NCI-H2196 (cell line): ENCODE data around the gene PPP1R37.
A peak's percentile ranks its signal among the peaks of the same experiment; 100 is the strongest.
"Not testable (repeated sequence)": the region's sequence is repeated elsewhere in the genome, so short reads cannot be mapped to it uniquely, and the experiment has no call there.

Experiments used
- DNase-seq: peaks from one replicate; lab custom pipeline; 2025; ENCODE audit not compliant: unreplicated experiment; lab: John Stamatoyannopoulos, UW

The PPP1R37 gene

DNA sequence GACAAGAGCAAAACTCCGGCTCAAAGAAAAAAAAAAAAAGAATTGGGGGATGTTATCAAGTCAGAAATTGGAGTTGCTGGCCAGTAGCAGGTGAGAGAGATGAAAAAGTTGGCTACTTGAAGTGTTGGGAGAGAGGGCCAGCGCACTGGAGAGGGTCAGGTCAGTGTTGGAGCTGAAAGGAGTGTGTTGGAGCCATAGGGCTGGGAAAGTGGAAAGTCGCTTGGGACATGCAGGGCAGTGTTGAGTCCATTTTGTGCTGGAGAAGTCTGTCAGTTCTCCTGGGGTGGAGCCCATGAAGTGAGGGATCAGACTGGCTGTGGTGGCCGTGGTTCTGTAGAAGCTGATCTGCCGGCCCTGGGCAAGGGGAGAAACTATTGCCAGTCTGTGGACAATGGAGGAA, 1.7 kb downstream of the PPP1R37 start:
- DNase-seq: no peak

DNA sequence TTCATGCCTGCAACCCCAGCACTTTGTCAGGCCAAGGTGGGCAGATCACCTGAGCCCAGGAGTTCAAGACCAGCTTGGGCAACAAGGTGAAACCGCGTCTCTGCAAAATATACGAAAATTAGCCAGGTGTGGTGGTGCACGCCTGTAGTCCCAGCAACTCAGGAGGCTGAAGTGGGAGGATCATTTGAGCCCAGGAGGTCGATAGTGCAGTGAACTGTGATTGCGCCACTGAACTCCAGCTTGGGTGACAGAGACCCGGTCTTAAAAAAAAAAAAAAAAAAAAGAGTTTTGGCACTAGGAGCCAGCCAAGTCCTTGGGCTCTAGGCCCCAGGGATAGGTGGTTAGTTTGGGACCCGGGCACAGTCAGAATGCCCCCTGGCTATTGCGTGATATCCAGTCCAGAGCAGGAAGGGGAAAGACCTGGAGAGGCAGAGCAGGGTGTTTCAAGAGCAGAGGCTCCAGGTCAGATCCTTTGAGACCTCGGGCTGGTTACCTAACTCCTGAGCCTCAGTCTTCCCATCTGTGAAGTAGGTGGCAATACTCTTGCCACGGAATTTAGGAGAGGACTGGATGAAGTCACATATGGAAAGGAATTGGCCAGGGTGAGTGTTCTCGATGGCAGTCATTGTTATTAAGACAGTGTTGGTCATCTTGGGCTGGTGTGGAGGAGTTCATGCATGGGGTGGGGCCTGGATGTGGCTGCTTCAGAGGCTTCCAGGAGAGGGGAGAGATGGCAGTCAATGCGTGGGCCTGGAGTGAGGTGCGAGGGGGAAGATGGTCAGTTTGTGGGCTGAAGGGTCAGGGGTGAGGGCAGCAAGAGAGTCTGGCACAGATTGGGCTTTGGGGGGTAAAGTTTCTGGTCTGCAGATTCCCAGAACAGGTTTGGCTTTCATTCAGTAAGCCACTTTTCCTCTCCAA, 2.8 kb downstream of the PPP1R37 start:
- no peak for DNase-seq

DNA sequence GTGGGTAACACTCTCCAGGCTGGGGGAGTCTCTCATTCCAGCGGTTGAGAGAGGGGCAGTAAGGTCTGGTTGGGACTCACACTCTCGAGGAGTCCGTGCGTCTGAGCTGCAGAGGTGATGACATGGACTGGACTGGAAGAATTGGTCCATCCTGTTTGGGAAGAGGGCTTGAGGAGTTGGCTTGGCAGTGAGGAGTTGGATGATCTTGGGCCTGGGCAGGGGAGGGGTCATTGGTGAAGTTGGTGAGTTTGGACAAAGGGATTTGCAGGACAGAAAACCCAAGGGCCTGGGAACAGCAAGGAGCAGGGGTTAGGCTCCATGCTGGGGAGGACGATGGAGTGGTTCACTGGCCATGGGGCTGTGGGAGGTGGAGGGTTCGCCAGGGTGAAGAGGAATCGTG, 3.7 kb downstream of the PPP1R37 start:
- DNase-seq: no peak

DNA sequence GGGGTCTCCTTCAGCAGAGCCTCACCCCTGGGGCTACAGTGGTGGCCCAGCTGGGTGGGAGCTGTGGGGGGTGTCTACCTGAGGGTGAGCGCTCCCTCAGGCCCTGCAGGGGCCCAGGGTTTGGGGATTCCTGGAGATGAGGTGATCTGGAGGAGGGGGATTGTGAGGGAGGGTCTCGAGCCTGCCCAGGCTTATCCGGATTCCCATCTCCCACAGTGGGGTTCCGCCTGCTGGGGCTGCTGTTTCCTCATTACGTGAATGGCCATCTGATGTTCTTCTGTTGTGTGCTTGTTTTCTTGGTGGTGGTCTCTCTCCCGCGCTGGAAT, 4.4 kb downstream of the PPP1R37 start:
- DNase-seq: no peak

DNA sequence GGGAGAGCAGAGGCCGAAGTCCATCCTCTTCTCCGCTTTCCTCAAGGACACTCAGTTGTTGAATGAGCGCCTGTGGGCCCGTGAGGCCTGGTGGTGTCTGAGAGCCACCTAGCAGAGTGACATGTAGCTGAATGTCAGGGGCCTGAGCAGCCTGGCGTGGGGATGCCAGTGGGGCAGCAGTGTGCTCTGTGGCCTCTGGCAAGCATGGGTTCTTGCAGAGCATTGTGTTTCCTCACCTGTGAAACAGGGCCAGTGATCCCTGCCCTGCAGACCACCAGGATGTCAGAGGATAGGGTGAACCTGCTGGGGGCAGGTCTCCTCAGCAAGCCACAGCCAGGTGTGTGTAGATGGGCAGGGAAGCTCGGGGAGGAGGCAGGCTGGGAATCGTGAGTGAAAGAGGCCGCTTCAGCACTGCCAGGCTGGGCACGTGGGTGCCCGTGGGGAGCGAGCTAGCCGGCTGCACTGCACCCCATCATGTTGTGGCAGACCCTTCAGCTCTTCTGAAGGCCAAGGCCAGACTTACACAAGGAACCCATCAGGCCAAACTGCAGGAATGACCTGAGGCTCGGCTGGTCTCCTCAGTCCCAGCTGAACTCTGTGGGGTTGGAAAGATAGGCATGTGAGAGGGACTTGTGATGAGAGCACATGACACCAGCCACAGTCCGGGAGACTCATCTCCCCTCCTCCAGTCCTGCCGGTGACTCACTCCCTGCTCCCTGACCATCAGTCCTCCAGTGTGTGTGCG, 5.0 kb downstream of the PPP1R37 start:
- DNase-seq: peak; percentile 65

DNA sequence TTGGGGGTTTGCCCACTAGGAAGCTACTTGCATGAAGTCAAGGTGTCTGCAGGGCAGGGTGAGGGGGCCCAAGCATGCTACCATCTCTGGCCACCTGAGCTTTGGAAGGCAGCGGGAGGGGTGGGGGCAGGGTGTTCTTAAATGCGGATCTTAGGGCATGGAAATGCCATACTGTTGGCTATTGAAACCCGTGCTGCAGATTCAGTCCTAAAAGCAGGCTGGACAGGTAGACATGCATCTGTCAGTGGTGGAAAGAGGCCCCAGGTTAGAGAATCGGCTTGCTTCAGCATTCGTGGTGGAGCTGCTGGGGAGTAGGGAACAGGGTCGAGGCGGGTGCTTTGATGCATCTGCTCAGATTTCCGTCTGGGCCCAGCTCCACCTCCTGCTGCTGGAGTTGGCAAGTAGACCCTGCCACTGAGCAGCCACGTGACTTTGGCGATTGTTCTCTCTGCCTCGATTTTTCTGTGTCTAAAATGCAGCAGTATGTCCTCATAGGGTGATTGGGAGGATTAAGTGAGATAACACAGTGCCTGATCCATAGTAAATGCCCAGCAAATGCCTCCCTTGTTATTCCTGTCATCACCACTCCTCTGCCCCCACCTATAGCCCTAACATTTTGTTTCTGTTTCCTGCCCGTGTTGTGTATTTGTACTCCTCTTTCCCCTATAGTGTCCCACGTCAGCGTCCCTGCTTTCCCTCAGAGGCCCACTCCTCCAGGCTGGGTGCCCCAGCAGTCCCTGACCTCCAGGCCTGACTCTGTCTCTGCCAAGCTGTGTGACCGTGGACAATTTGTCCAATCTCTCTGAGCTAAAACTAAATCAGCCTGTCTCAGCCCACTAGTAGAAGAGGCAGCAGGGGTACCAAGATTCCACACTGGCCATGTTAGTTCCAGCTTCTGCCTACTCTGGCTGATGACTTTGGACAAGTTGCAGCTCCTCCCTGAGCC, 5.8 kb downstream of the PPP1R37 start:
- peak; percentile 56 for DNase-seq

DNA sequence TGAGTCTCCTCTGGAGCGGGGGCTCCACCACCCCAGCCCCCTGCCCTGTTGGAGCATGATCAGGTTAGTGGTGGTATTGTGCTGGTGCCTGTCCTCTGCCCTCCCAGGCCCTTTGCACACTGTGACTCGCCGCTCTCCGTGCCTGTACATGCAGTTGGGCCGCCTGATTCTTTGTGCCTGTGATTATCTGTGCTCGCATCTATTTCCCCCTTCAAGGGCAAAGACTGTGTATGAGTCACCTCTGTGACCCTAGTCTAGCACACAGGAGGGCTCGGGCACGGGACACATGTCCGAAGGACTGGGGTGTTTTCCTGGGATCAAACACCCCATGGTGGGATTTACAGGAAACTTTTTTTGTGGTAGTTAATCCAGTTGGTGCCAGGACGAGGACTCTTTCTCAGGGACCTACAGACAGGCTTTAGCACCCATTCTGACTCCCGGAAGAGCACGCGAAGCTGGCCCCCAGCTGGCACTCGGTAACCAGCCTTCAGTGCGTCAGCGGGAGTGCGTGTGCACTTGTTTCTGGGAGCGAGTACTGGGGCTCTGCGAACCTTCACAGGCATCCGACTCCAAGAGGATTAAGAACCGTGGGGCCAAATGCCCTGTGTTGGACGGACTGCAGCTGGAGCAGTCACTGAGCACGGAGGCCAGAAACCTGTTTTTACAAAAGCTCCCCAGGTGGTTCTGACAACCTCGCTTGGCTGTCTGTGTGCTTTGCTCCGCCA, 6.7 kb downstream of the PPP1R37 start:
- DNase-seq: no peak

DNA sequence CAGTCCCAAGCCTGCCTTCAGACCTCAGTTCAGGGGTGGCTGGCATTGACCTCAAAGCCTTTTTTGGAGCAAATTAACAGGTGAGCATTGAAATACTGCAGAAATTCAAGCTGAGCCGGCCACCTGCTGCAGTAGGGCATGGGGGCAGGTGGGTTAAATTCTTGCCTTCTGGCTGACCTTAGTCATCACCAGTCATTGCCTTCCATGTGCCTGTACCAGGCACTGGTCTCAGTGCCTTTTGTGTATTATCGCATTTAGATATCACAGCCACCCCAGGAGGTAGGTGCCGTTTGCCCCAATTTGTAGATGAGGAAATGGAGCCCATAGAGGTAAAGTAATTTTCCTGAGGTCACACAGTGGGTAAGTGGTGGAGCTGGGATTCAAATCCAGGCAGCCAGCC, 7.2 kb downstream of the PPP1R37 start:
- DNase-seq: peak; percentile 29

DNA sequence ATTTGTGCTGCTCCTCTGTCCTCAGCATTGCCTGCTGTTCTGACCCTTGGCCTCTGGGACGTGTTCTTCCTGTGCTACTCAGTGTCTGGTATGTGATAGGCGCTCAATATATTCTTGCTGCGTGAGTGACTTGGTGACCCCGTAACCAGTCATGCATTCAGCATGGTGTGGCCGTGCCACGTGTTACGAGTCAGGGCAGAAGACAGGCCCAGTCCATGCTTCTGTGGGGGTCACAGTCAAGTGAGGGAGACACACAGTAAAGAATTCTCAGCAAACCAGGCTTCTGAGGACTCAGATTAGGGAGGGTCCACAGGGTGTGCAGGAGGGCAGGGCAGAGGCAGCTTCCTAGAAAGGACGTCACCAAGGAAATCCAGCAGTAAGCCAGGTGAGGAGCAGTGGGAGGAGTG, 7.9 kb downstream of the PPP1R37 start:
- DNase-seq: no peak

DNA sequence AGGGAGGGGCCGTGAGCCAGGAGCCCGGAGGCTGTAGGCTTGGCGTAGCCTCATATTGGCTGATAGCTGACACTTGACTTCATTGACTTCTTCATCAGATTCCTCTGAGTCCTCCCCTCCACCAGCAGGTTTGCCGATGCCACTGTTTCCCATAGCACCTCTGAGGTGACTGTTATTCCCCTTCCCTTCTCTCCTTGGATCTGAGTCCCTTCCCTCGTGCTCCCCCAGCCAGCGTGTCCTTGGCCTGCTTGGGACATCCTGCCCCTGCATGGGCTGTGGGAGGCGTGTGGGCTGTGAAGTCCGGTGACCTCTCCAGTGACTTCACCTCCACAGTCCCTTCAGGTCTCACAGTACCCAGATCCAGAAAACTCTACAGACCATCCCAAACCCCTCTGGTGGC, 8.8 kb downstream of the PPP1R37 start:
- no peak for DNase-seq

DNA sequence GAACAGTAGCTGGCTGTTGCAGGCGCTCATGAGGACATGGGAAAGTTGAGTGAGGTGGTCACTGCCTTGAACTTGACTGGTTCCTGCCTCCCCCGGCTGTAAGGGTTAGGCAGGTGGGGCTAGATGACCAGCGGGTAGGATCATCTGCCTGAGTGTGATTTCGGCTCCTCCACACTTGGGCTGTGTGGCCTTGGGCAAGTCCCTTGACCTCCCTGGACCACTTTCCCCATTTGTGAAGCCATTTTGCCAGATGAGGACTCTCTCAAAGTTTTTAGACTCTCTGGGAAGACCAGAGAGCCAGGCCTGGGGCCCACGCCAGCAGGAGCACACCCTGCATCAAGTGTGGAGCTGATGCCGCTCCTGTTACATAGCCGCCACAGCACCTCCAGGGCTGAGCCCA, 9.5 kb downstream of the PPP1R37 start:
- no peak for DNase-seq

DNA sequence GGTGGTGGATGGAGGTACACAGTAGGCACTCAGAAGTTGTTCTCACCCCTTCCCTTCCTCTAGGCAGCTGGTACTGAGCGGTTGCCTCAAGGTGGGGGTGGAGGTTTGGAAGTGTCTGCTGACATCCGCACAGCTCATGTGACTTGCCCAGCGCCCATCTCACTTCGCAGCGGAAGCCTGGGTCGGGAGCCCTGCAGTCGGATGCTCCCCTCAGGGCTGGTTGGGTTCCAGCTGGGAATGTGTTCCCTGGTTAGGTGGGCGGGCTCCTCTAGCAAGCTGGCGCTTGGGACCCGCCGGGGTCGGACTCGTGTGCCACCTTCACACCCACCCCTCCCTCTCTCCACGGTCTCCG, 10.2 kb downstream of the PPP1R37 start:
- peak; percentile 70 for DNase-seq

DNA sequence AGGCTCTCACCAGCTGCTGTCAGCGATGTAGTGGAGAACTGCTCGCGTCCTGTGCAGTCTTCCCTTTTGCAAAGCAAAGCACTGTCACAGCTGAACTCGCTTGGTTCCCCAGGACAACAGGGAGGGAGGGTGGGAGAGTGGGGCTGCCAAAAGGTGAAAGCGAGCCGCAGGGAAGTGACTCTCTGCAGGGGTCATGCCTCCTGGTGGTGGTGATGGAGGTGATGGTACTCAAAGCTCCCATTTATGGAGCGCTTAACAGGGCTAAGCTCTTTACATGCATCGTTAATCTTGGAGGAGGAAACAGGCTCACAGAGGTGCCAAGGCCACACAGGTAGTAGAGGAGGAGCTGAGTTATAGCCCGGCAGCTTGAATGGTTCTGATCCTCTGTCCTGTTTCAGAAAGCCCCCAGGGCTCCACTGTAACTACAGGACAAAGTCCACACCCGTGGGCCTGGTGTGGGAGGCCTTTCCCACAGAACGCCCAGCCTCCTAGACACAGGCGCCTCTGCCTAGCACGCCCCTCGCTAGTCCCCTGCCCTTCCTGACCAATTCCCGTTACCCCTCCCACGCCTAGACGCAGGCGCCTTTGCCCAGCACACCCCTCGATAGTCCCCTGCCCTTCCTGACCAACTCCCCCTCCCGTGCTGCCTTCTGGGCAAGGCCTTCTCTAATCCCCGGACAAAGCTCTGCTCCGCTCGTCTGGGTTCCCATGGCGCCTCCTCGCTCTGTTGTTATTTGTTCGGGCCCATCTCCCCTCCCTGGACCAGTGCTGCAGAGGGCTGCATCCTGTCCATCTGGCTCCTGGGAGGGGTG, 10.7 kb downstream of the PPP1R37 start:
- peak; percentile 67 for DNase-seq

DNA sequence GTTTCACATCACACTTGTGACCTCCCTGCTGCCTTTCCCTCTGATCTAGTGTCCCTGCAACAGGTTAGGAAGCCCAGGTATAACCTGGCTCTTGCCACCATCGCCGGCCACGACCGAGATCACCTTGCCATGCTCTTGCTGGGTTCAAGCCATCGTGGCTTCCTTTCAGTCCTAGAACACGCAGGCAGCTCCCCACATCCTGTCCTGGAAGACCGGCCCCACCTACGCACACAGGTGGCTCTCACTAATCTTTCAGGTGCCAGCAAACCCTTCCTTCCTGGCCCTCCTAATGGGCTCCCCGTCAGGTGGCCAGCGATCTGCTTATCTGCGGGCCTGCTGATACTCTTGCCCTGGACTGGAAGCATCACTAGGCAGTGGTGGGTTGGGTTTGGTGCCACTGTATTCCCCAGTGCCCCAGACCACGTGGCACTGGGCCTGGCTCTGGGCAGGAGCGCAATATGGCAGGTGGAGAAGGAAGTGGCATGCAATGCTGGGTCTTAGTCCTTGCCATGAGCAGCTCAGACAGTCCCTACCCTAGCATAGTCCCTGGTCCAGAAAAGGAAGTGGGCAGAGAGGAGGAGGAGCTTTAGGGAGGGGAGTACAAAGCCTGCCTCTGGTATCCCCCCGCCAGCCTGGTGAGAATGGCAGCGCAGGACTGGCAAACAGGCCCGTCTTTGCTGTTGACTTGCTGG, 11.8 kb downstream of the PPP1R37 start:
- no peak for DNase-seq

DNA sequence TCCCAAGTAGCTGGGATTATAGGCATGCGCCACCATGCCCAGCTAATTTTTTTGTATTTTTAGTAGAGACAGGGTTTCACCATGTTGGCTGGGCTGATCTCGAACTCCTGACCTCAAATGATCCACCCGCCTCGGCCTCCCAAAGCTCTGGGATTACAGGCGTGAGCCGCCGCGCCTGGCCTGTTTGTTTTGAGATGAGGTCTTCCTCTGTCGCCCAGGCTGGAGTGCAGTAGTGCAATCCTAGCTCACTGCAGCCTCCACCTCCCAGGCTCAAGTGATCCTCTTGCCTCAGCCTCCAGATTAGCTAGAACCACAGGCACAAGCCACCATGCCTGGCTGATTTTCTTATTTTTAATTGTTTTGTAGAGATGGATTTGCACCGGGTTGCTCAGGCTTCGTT, 13.4 kb downstream of the PPP1R37 start:
- not testable (repeated sequence) for DNase-seq

DNA sequence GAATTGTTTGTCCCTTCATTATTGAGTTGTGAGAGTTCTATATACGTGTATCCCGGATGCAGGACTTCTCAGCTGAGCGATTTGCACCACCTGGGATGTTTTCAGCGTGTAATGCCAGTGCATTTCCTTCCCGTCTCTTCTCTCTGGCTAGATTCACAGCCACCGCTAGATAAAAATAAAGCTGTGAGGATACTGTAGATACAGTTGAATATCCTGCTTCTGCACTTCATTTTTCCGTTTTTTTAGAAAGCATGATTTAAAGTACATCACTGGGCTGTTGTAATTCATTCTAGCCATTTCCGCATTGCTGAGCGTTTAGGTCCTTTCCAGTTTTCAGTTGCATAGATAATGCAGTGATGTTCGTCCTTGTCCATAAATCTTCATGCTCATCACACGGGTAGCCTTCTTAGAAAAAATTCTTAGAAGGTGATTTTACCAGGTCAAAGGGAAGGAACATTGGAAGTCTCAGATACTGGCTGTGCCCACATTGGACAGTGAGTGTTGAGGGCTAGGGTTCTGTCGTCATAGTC, 14.7 kb downstream of the PPP1R37 start:
- DNase-seq: no peak

DNA sequence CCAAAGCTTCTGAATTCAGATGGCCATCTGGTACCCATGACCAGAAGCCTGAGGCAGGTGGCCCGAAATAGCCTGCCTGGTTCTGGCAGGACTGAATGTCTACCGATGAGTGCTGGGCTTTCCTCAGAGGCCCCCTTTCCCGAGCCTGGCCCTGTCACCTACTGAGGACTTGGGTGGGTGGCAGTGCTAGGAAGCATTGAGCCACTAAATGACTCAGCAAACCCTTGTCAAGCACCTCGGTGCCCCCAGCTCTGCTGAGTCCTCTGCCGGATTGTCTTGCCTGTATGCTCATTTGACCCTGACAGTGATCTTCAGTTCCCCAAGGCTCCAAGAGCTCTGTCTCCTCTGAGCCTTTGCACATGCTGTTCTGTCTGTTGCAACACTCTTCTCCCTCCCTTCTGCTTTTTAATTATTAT, 17.9 kb downstream of the PPP1R37 start:
- DNase-seq: no peak

DNA sequence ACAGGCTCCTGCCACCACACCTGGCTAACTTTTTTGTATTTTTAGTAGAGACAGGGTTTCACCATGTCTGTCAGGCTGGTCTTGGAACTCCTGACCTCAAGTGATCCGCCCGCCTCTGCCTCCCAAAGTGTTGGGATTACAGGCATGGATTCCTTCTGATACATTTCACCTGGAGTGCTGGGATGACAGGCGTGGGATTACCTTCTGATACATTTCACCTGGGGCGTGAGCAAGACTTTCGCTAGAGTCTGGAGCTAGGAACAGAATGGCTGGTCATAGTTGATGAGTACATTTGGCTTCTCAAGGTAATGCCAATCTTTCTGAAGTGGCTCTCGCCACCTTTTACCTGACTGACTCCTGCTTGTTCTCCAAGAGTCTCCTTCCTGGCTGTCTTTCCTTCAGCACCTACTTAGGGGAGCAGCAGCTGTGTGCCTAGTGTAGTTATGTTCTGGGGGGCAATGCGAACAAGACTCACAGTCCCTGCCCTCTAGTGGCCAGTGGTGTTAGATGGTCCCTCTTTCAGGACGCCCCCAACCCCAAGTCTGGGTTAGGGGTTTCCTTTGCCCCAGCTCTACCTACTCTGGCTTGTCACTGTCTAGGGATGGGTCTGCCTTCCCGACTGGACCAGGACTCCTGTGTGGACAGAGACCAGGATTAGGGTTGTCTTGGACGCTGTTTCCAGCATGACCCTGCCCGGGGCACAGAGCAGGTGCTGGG, 19.3 kb downstream of the PPP1R37 start:
- no peak for DNase-seq
